ENCODE data around the gene CHST11. TPM values are rescaled to one million over a fixed set of nuclear protein-coding genes. Genes with fewer than 3 reads are reported as not detected.

Gene CHST11
- total and polyA plus RNA-seq, 9 of the 15 experiments (the other 6 are each of a cell fraction or from before 2014, with no cell fraction given) = 2.3 to 38.7 (median 15.0) TPM

DNA sequence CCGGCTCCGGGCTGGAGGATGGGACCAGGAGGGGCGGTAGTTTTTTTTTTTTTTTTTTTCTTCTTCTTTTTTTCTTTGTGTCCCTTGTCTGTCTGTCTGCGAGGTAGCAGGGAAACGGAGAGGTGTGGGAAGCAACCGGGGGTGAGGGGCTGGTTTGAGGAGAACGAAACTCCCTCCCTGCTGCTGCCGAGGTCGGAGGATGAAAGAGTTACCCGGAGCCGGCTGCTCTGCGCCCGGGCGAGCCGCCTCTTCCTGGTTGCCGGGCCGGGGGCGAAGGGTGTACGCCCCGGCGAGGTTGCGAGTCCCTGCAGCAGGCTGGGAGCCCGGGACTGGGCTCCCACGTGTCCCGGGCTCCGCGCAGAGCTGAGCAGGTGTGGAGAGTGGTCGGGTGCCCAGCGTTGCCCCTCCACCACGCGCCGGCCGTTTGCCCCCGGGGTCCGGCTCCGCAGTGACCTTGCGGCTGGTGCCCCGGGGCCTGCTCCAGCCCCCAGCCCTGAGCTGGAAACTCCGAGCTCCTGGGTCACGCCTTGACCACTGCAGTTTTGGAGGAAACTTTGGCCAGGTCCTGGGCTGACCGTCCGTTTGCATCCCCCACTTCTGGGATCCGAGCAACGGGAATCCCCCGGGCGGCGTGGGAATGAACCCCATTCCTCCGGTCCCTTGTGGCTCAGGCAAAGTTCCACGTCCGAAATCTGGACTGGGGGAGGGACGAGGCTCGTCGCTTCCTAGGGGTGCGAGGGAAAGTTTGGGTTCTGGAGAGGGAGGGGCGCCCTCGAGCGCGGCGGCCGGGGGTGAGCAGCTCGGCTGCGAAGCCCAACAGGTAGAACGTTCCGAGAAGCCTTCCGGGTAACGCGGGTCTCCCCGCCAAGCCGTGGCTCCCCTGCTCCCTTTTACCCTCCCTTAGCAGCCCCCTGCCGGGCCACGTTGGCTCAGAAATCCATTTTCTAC is 1.3 kb downstream of the CHST11 start (continued):
- TF ChIP-seq MNT (conservative IDR thresholded peaks at IDR 0.05) (peak; percentile 17 to 33; a peak in 1 of 4 replicates), RBFOX2 (IDR thresholded peaks at IDR 0.05; ENCODE audit: low read depth, low read length) (peak; percentile 73), ZNF431 (CRISPR knock-in tag; IDR thresholded peaks at IDR 0.05) (0 out of 2 replicates have a peak, but pooled peaks have one; percentile 46), PRMT5 (CRISPR knock-in tag; IDR thresholded peaks at IDR 0.05) (no peak), HDAC1 (IDR thresholded peaks at IDR 0.05) (peak in 1 of 2 experiments; percentile 16; a peak in 1 of 4 replicates), PCBP1 (IDR thresholded peaks at IDR 0.05; ENCODE audit: low read depth, low read length, poor library complexity, severe bottlenecking) (peak; percentile 62), TOE1 (IDR thresholded peaks at IDR 0.05; ENCODE audit: borderline replicate concordance) (no peak), TOE1 (CRISPR knock-in tag; IDR thresholded peaks at IDR 0.05; ENCODE audit: borderline replicate concordance, low read depth) (no peak), EP400 (IDR thresholded peaks at IDR 0.05) (0 out of 2 replicates have a peak, but pooled peaks have one; percentile 36), KAT7 (CRISPR knock-in tag; IDR thresholded peaks at IDR 0.05; ENCODE audit: borderline replicate concordance) (peak; percentile 80; the same call in 1 of the 2 replicates), NR3C1 (CRISPR knock-in tag; IDR thresholded peaks at IDR 0.05) (no peak), POLR3G (IDR thresholded peaks at IDR 0.05; ENCODE audit: extremely low read depth, insufficient read length, insufficient replicate concordance) (no peak), ZBTB17 (CRISPR knock-in tag; IDR thresholded peaks at IDR 0.05) (0 out of 2 replicates have a peak, but pooled peaks have one; percentile 17), RBBP5 (IDR thresholded peaks at IDR 0.05; ENCODE audit: borderline replicate concordance, insufficient read depth, low read length, poor library complexity, severe bottlenecking) (peak; percentile 82), CXXC5 (CRISPR knock-in tag; IDR thresholded peaks at IDR 0.05) (peak; percentile 40), PML (IDR thresholded peaks at IDR 0.05; ENCODE audit: low read length) (no peak), SIN3A (IDR thresholded peaks at IDR 0.05; ENCODE audit: borderline replicate concordance in 2 of 2, control insufficient read depth in 1 of 2, low read depth in 2 of 2, low read length in 2 of 2) (peak in 1 of 2 experiments; percentile 68; a peak in 1 of 4 replicates), NONO (IDR thresholded peaks at IDR 0.05; ENCODE audit: low read depth in 2 of 2, low read length in 1 of 2) (0 out of 4 replicates have a peak, but pooled peaks of 1 of the 2 experiments have one; percentile 22), CBFB (CRISPR knock-in tag; IDR thresholded peaks at IDR 0.05) (no peak), NBN (IDR thresholded peaks at IDR 0.05; ENCODE audit: low read depth) (0 out of 2 replicates have a peak, but pooled peaks have one; percentile 1), BCOR (IDR thresholded peaks at IDR 0.05) (0 out of 2 replicates have a peak, but pooled peaks have one; percentile 12), CTCF (IDR thresholded peaks at IDR 0.05 in 2 of 3, conservative IDR thresholded peaks at IDR 0.05 in 1 of 3; ENCODE audit: insufficient read depth in 2 of 3, low read depth in 1 of 3, low read length in 3 of 3) (0 out of 6 replicates have a peak, but pooled peaks of 1 of the 3 experiments have one; percentile 9)
